ENCODE results near the gene TPRG1.

Gene TPRG1

DNA sequence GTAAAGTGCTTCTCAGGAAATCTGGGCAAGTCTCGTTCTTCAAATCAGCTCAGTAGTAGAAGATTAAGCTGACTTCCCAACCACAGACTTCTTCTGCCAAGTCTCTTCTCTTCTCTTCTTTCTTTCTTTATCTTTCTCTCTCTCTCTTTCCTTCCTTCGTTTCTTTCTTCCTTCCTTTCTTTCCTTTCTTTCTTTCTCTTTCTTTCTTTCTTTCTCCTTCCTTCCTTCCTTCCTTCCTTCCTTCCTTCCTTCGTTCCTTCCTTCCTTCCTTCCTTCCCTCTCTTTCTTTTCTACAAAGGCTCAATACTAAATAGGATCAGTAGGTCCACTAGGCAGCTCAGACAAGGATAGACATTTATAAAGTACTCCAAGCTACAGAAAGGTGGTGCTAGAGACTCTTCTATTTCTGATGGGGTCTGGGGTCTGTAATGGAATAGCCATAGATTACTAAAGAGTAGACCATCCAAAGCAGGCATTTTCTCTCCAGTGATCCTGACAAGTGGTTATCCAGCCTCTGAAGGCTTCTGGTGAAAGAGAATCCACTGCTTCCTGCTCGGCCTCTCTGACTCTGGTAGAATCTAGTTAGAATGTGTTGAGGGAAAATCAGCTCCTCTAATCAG is 100.8 kb downstream of the TPRG1 start:
- H3K4me3 ChIP-seq (ENCODE audit: low read length) = no peak overlapping the region
- DNase-seq (ENCODE audit: low read depth, low spot score) = no peak

DNA sequence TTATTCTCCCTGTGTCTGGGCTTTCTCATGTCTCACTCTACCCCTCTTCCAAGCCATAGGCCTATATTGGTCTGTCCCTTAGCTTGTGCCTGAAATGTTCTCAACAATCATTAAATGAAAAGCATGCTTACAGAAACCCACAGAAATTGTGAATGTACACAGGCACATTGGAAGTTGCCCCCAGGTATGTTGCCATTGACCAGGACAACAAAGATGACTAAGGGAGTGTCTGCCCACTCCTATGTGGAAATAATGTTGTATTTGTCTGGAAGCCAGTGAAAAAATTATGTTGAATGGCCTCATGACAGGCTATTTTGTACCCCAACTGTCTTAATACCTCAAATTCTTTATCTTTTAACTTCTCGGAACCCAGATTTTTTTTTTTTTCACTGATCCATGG is 102.0 kb downstream of the TPRG1 start:
- no peak overlapping the region for H3K4me3 ChIP-seq (ENCODE audit: low read length)
- DNase-seq (ENCODE audit: low read depth, low spot score) = no peak

DNA sequence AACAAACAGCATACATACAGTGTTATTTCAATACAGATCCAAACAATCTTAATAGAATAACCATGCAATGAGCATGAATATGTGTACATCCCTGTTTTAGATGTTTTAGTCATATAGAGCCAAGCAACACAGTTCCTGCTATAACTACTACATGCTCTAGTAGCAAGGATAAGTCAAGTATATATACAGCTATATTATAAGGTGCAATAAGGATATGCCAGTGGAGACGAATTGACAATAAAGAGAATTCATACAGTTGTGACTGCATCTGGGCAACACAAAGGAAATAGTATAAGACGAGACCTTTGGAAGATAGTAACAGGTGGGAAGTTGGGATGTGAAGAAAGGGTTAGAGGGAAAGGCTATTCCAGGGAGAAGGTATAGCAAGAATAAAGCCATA is 103.4 kb downstream of the TPRG1 start:
- no peak for DNase-seq (ENCODE audit: low read depth, low spot score)
- H3K4me3 ChIP-seq (ENCODE audit: low read length) = no peak overlapping the region

DNA sequence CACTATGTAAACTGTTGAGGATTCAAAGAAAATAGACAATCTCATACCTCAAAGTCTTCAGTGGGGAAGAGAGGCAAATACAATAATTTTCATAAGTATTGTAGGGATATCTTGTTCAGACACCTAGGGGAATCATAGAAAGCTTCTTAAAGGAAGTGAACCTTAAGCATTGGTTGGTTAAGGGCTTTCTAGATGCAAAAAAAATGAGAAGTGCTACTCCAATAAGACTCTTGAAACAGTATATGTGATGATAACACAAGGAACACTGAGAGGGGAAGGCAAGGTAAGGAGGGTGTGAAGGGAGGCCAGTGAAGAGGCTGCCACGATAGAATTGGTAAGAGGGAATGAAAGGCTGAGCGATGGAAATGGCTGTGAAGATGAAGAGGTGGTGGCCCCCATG is 104.1 kb downstream of the TPRG1 start:
- H3K4me3 ChIP-seq (ENCODE audit: low read length) = no peak overlapping the region
- no peak for DNase-seq (ENCODE audit: low read depth, low spot score)

DNA sequence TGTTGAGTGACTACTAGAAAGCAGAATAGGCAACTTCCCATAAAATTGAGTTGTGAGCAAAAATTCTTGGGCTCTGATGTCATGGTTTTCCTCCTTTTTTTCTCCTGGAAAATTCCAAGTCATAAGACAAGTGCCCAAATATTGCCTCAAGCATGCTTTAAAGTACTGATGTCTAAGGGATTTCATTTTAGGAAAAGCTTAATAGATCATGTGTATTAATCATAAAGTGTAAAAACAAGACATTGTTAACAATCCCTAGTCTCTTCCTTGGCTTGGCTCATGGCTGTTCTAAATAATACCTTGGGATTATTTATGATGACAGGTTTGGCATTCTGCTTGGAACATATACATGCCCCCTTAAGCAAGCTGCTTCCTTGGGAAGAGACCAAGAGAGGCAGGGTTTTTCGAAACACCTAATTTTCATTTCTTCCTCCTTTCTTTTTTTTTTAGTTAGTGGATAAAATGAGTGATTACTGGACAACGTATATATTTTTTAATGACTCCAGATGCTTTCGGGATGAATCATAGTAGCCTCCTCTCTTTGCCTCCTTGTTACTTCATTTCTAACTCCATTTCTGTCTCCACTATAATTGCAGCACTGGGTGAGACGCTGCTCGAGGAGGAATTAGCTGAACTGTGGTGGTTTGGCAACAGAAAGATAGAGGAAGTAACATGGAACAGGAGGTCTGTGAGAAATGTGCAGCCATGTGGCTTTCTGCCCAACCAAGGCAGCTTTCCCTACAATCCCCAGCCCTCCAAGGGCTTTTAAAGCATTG is 104.9 kb downstream of the TPRG1 start:
- DNase-seq (ENCODE audit: low read depth, low spot score) = no peak
- H3K4me3 ChIP-seq (ENCODE audit: low read length) = no peak overlapping the region

DNA sequence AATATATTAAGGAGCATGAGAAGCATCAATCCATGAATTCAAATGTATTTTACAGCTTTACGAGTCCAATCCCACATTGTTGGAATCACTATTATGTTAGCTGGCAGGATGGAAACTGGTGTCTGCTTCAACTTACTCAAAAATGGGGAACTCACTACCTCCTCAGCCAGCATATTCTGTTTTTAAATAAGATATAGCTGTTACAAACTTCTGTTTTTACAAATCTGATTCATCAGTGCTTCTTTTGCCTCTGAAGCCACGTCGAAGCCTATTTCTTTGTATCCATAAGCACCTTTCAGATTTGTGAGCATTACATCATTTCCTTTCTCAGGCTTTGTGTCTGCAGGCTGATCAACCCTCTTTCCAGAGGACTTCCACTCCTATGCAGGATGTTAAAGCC is 105.9 kb downstream of the TPRG1 start:
- H3K4me3 ChIP-seq (ENCODE audit: low read length) = no peak overlapping the region
- no peak for DNase-seq (ENCODE audit: low read depth, low spot score)

DNA sequence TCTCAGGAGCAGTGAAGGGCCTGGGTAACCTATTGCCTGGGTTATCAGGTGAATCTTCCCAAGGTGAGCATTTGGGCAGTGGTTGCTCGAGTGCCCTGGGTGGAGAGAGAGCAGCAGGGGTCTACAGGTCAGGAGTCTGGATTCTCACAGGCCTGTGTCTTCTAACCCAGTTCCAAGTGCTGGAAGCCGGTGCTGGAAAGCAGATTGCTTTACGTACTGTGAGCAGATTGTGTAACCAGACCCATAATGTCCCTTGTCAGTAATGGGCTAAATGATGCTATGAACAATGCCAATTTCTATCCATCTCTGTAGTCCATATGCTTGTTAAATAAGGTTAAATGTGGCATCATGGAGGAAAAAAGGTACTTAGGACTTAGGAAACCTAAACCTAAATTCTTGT is 106.5 kb downstream of the TPRG1 start:
- no peak for DNase-seq (ENCODE audit: low read depth, low spot score)
- no peak overlapping the region for H3K4me3 ChIP-seq (ENCODE audit: low read length)

DNA sequence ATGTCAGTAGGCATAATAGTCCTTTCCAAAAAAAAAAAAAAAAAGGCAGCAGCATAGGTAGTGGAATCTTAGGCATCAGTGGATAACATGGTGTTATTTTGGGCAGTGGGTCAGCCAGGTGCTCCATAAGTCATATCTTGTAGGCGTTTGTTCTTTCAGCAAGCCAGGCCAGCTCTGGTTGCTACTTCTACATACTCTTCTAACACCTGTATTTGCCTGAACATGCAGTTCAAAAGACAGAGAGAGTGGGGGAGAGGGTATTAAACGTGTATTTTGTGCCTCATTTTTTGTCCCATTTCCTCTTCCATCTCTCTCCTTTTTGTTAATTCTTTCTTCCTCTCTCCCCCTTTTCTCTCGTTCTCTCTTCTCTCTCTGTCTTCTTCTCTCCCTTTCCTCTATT is 110.4 kb downstream of the TPRG1 start:
- H3K4me3 ChIP-seq (ENCODE audit: low read length) = no peak overlapping the region
- no peak for DNase-seq (ENCODE audit: low read depth, low spot score)

DNA sequence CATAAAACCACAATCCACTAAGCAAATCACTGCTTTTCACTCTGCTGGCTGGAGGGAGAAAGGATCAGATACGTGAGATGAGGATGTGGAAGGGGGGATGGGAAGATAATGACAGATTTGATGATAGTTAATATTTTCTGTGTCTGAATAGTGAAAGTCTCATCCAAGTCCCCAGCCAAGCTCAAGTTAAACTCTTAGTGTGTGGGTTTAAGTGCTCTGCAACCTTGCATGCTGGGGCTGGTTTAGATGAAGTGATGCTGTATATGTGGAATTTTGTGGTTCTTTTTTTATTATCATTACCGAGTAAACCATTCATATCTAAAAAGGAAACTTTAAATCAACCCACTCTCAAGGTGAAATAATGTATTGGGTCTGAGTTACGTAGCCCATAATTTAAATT is 111.0 kb downstream of the TPRG1 start:
- DNase-seq (ENCODE audit: low read depth, low spot score) = no peak

DNA sequence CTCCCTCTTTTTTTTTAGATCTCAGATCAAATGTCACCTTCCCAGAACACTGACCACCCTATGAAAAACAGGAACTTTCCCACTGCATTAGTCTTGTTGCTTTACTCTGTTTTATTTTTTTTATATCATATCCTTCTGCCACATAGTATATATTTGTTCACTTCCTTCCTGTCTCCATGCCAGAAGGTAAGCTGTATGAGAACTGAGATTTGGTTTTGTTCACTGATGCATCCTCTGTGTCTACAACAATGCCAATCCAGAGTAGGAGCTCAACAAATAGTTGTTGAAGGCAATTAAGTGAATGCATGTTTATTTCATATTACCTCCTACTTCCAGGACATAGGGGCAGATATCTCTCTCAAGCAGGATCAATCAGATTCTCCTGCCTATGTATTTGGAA is 114.4 kb downstream of the TPRG1 start:
- no peak for DNase-seq (ENCODE audit: low read depth, low spot score)
- H3K4me3 ChIP-seq (ENCODE audit: low read length) = no peak overlapping the region

More for the DNA sequence above, 111.0 kb downstream of the TPRG1 start:
- no peak overlapping the region for H3K4me3 ChIP-seq (ENCODE audit: low read length)

DNA sequence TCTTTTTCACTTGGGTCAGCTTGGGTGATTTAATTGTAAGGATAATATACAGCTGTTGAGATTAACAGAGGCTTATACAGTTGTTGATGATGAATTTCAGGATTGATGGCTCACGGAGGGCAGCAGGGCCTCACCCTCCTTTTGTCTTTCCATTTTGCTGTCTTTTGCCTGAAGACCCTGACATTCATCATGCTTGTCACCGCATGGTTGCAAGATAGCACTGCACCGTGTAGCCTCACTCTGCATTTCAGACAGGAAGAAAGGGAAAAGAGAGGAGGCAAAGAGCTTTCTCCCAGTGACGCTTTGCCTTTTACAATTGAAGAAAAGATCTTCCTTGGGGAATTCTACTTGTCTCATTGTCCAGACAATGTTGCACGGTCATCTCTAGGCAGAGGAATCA is 115.1 kb downstream of the TPRG1 start:
- no peak overlapping the region for H3K4me3 ChIP-seq (ENCODE audit: low read length)
- no peak for DNase-seq (ENCODE audit: low read depth, low spot score)

DNA sequence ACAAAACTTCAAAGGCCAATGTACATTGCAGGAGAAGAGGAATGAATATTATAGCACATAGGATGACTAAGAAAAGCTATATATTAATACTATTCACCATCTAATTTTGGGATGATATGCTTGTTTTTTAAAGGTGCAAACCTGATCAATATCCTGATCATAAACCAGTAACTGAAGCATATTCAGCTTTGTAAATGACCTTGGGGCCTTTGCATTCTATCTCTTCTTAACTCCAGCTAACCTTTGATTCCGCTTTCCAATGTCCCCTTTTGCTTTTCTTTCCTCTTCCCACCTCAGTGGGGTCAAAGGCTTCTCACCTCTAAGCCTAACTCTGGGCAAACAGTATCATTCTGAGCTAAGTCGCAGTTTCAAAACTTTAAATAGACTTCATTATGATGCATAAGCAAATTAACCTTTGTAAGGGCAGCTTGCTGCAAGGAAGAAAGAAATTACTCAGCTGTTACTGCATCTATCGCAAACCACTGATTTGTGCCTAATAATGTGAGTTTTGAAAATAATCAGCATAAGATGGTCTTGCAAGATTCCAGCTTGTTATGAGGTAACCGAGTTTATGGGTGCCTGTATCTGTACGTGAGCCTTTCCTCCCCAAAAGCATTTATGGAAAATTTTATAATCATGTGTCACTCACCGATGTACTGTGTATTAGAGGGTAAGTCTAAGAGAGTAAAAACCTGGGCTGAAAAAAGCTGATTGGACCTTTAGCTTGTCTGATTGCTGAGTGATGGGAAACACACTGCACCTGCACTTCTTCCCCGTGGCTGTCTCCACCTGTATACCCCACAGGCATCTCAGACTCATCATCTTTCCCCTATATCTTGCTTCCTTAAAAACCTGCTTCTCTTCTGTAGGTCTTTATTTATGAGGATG is 116.8 kb downstream of the TPRG1 start:
- no peak overlapping the region for H3K4me3 ChIP-seq (ENCODE audit: low read length)
- no peak for DNase-seq (ENCODE audit: low read depth, low spot score)

DNA sequence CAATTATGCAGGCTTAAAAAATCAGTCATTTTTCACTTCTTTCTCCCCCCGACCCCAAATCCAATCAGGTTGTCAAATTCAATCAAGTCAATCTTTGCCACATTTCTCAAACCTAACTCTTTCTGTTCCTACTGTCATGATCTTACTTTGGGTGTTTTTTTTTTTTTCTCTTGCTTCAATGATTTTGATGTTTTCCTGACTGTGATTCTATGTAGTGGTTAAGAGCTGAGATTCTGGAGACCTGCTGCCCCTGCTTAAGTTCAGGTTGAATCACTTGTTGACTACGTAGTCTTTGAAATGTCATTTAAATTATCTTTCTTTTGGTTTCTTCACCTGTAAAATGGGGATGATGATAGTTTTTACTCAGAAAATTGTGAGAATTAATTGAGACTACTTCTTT is 117.5 kb downstream of the TPRG1 start:
- DNase-seq (ENCODE audit: low read depth, low spot score) = no peak
- H3K4me3 ChIP-seq (ENCODE audit: low read length) = no peak overlapping the region

DNA sequence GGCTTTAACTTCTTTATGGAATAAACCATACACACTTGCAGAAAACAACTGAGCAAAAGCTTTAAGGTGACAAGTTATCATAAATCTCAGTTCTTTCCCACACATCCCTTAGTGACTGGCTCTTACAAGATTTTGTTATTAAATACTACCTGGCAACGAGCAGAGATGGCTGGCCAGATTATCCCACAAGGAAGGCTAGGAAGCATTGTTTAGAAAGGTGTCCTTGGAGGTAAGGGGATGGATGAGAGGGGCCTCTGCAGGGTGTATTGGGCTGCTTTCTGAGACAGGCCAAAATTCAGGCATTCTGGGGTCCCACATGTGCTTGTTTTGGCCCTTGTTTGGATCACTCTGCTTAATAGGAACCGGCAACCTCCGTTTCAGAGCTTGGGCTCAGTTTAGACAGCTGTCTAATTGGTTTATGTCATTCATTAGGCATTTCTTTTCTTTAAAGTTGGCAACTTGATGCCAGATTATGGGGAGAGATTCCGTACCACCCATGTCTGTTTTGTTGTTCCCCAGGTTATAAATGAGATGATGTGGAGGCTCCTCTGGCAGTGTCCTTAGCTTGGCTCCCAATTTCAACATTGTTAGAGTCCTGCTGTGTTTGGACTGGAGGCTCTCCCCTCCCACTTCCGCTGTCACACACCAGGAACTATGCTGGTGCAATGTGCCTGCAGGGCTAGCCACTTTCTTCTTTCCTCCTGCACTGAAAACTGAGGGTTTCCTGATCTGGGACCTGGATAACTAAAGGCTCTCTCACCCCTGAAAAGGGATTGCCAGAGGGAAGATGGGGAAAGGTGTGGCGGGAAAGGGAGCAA is 121.1 kb downstream of the TPRG1 start:
- no peak for DNase-seq (ENCODE audit: low read depth, low spot score)
- no peak overlapping the region for H3K4me3 ChIP-seq (ENCODE audit: low read length)

DNA sequence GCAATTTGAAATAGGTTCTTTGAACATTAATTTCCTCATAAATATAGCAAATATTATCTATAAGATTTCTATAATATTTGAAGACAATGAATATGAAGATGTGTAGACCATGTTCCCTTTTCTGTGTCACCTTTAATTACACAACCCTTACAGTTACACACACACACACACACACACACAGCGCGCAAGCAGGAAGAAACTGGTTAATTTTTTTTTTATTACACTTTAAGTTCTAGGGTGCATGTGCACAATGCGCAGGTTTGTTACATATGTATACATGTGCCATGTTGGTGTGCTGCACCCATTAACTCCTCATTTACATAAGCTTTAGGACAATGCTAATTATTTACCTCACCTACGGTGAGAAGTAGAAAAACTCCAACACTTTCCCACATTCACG is 122.9 kb downstream of the TPRG1 start:
- DNase-seq (ENCODE audit: low read depth, low spot score) = no peak

DNA sequence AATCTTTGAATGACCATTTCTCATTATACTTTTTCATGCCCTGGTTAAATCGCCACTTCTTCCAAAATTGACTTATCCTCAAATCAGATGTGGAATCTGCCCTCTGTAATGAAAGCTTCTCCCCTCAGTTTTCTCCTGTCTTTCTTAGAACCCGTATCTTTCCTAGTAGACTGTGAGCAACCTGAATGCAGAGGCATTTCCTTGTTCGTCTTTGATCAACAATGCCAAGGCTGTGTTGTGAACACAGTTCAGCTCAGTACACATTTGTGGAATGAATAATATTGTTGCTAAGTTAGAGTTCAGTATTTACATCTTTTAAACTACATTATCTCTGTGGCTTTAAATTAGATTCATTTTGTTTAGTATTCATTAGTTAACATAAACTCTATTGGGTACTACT is 123.3 kb downstream of the TPRG1 start:
- H3K4me3 ChIP-seq (ENCODE audit: low read length) = no peak overlapping the region
- no peak for DNase-seq (ENCODE audit: low read depth, low spot score)

More for the DNA sequence above, 122.9 kb downstream of the TPRG1 start:
- H3K4me3 ChIP-seq (ENCODE audit: low read length) = no peak overlapping the region

DNA sequence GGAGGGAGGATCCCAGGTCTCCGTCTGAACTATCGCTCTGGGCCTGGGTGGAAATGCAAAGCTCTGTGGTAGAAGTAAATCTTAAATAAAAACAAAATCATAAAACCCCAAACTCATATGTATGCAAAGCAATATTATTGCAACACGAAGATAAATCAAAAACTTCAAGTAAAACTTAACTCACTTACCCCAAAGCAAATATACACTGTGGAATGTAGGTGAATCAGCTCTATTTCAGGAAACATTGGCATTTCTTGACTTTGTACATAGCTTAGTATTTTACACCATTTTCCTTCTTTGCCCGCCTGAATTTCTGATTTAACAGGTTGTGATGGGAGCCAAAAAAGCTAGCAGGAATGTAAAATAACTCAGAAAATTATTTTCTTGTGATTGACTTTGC is 126.2 kb downstream of the TPRG1 start:
- H3K4me3 ChIP-seq (ENCODE audit: low read length) = no peak overlapping the region
- DNase-seq (ENCODE audit: low read depth, low spot score) = no peak

DNA sequence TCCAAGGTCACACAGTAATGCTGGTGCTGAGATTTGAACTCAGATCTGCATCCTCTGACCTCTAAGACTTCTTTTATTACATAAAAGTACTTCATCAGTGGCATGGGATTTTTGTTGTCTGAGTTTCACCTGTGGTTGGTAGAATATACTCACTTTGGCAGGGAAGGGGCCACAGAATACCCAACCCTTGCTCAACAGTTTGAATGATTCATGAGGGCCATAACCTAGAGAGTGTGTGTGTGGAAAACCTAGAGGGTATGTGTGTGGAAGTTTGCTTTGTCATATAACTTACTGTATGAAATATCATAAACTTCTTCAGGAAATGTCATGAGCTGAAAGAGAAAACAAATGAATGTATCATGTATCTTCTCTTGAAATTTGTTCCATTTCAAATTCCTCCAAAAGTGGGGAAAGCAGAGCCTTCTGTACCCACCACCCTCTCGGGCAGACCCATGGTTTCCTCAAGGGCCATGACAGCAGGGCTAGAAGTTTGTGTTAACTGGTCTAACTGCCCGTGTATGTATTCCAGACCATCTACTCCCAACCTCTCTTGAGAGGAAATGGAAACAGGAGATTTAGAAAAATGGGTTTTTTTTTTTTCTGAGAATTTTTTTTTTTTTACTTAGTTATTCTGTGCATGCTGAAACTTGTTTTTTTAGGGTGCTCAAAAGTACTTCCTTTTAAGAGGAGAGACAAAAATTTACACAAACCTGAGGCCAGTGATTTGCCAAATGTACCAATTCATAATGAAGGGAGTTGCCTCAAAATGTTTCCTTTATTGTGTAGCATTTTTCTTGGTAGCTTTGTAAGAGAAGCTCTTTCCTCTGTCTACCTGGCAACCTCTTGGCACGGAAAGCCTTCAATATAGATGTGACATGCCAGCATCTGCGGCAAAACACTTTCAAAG is 127.0 kb downstream of the TPRG1 start:
- DNase-seq (ENCODE audit: low read depth, low spot score) = no peak
- no peak overlapping the region for H3K4me3 ChIP-seq (ENCODE audit: low read length)
